ENCODE measurements around the gene ZNF532.

DNA sequence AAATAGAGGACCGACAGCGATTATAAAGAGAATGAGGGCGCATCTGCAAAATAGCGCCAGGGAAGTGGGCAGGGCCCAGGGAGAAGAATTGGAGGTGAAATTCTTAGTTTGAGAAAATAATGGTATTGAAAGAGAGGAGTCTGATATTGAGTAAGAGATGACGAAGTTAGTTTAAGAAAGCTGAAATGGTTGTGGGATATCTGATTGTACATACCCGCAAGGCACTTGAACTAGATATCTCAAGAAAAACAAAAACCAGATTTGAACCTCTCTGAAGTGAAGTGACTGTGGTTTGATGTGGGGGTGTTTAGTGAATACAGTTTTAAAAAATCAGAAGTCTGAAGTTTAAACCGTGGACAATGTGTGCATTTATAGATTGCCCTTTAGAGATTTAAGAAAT lies 38.9 kb downstream of the ZNF532 start:
- TF ChIP-seq EP300 (IDR thresholded peaks at IDR 0.05; ENCODE audit: low read depth) (no peak), CTCF (IDR thresholded peaks at IDR 0.05) (no peak), POLR2A (IDR thresholded peaks at IDR 0.05) (no peak)
